SU-DHL-6 (cell line): ENCODE measurements around the gene PUM1.

ENCODE experiments used
- H2AFZ ChIP-seq: fragments of 200-600 bp; sonication (generic); 2 replicates; pipeline ENCODE4 v1.6.1; 2014; ENCODE audit warnings: low read depth, mild to moderate bottlenecking, moderate library complexity, mixed read lengths, antibody characterized with exemption, low read length; ENCODE audit not compliant: severe bottlenecking
- H3F3A ChIP-seq: fragments of 200-600 bp; shearing (Covaris generic); 2 replicates; pipeline ENCODE4 v1.6.0; 2016; ENCODE audit warnings: antibody characterized with exemption, mild to moderate bottlenecking; ENCODE audit not compliant: insufficient read depth
- H3K27ac ChIP-seq: fragments of 200-600 bp; sonication (generic); 2 replicates; pipeline ENCODE4 v1.5.1; 2016; ENCODE audit warnings: low read depth, mild to moderate bottlenecking, low read length, moderate library complexity, mixed read lengths
- H3K27me3 ChIP-seq: fragments of 200-600 bp; sonication (generic), shearing (Covaris generic); 2 replicates; pipeline ENCODE4 v1.6.0; 2014; ENCODE audit warnings: mild to moderate bottlenecking, low read length
- H3K36me3 ChIP-seq: fragments of 200-600 bp; sonication (generic); 2 replicates; pipeline ENCODE4 v1.6.1; 2014; ENCODE audit warnings: mild to moderate bottlenecking, low read length, mixed read lengths
- H3K4me2 ChIP-seq: fragments of 300-600, 200-600 bp; shearing (Covaris generic), sonication (generic); 2 replicates; pipeline ENCODE4 v1.6.0; 2014; ENCODE audit warnings: low read length, low read depth, mild to moderate bottlenecking; ENCODE audit not compliant: poor library complexity, severe bottlenecking
- H3K4me3 ChIP-seq: fragments of 200-600 bp; sonication (generic); 2 replicates; pipeline ENCODE4 v1.5.1; 2014; ENCODE audit warnings: antibody characterized with exemption, low read length, mild to moderate bottlenecking, mixed read lengths; ENCODE audit not compliant: insufficient read depth, poor library complexity, severe bottlenecking
- H3K79me2 ChIP-seq: fragments of 200-600 bp; sonication (generic); 2 replicates; pipeline ENCODE4 v1.6.1; 2014; ENCODE audit warnings: mild to moderate bottlenecking, low read length, moderate library complexity; ENCODE audit not compliant: insufficient read depth
- H3K9ac ChIP-seq: fragments of 200-600 bp; sonication (generic); 2 replicates; pipeline ENCODE4 v1.7.0; 2014; ENCODE audit warnings: mild to moderate bottlenecking, low read length
- H3K9me2 ChIP-seq: fragments of 200-600 bp; sonication (generic); replicated peaks from 2 replicates; pipeline ENCODE4 v1.6.1; 2014; ENCODE audit warnings: low read length; ENCODE audit not compliant: insufficient read depth
- H3K9me3 ChIP-seq: fragments of 200-600 bp; sonication (generic); 2 replicates; pipeline ENCODE4 v1.6.1; 2014; ENCODE audit warnings: low read length, mixed read lengths; ENCODE audit not compliant: insufficient read depth
- H4K20me1 ChIP-seq: fragments of 200-600 bp; sonication (generic); 2 replicates; pipeline ENCODE4 v1.6.1; 2014; ENCODE audit warnings: low read depth, mild to moderate bottlenecking, antibody characterized with exemption, low read length, moderate library complexity, mixed read lengths
- EZH2phosphoT487 ChIP-seq: fragments of 200-600 bp; sonication (generic), shearing (Covaris generic); conservative IDR thresholded peaks from 2 replicates; pipeline ENCODE4 v1.6.1; 2018; ENCODE audit warnings: mild to moderate bottlenecking, antibody characterized with exemption, low read length, moderate library complexity, mixed read lengths
- TF ChIP-seq, protein P1 (sequence below): fragments of 200-600 bp; sonication (generic); IDR thresholded peaks from one replicate; pipeline ENCODE4 v1.5.1; 2017; ENCODE audit warnings: antibody characterized with exemption, mild to moderate bottlenecking, low read length, moderate library complexity; ENCODE audit not compliant: insufficient read depth, poor library complexity, severe bottlenecking

The PUM1 gene

DNA sequence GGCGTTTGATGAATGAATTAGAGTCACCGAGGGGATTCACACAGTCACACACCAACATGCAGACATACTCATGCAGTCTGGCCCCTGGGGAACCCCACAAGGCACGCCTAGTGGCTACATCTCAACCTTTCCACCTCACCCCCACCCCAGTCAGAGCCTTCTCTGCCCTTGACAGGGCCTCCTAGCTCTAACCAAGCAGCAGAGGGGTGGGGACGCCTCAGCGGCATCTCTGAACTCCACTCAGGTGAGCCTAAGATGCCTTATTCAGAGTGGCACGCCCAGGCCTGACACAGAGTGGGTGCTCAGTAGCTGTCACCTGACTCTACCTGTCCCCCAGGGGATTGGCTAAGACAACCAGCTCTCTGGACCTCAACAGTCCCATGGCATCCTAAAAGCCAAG, 153.3 kb downstream of the PUM1 start:
- no peaks in the 10 kb centered on the region for H3K36me3 ChIP-seq
- no peak overlapping the region for H2AFZ ChIP-seq
- TF ChIP-seq EZH2phosphoT487: no peak
- TF ChIP-seq, protein P1, sequence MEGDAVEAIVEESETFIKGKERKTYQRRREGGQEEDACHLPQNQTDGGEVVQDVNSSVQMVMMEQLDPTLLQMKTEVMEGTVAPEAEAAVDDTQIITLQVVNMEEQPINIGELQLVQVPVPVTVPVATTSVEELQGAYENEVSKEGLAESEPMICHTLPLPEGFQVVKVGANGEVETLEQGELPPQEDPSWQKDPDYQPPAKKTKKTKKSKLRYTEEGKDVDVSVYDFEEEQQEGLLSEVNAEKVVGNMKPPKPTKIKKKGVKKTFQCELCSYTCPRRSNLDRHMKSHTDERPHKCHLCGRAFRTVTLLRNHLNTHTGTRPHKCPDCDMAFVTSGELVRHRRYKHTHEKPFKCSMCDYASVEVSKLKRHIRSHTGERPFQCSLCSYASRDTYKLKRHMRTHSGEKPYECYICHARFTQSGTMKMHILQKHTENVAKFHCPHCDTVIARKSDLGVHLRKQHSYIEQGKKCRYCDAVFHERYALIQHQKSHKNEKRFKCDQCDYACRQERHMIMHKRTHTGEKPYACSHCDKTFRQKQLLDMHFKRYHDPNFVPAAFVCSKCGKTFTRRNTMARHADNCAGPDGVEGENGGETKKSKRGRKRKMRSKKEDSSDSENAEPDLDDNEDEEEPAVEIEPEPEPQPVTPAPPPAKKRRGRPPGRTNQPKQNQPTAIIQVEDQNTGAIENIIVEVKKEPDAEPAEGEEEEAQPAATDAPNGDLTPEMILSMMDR: no peak
- H3K4me3 ChIP-seq: no peak overlapping the region
- H3K27me3 ChIP-seq: no peaks in the 10 kb centered on the region
- H3K27ac ChIP-seq: no peak overlapping the region
- H3K9me3 ChIP-seq: no peaks in the 10 kb centered on the region
- H3K79me2 ChIP-seq: no peaks in the 10 kb centered on the region
- H3K4me2 ChIP-seq: no peak overlapping the region
- H4K20me1 ChIP-seq: no peaks in the 10 kb centered on the region
- H3F3A ChIP-seq: no peaks in the 10 kb centered on the region
- H3K9ac ChIP-seq: no peak overlapping the region
- no peaks in the 10 kb centered on the region for H3K9me2 ChIP-seq

DNA sequence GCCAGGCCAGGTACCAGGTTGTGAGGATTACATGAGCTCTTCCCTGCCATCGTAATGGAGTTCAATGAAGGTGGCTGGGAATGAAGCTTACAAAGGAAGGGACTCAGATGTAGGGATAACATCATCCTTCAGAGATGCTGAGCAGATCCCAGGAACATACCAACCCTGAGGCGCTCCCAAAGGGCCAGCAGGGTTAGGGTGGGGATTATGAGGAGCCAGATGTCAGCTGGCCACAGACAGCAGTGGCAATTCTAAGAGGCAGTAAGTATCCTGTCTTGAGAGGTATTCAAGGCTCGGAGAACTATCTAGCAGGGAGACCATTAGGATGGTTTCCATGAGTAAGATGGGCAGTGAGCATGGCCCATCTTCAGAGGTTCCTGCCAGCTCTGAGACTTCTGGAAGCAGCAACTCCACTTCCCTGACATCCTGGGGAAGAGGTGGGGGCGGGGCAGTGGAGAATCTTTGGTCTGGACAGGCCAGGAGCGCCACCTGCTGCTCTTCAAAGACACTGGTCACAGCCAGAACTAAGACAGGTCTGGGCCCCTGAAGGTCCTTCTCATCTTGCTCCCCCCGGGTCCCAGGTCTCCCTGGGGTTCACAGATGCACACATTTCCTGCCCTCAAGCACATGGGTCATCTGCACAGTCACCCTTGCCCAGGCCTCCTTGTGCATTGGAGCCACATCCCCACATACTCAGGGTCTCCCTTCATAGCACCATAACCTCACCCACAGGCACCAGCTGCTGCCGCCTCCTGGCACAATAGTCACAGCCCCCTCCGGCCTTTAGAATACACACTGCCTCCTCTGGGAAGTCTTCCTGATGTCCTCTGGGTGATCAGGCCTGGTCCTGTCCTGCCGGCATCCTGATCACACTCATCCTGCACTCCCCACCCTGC, 154.2 kb downstream of the PUM1 start:
- H3F3A ChIP-seq: no peaks in the 10 kb centered on the region
- TF ChIP-seq, protein P1: peak; percentile 60
- TF ChIP-seq EZH2phosphoT487: no peak
- H3K9me2 ChIP-seq: no peaks in the 10 kb centered on the region
- H3K27ac ChIP-seq: no peak overlapping the region
- no peaks in the 10 kb centered on the region for H4K20me1 ChIP-seq
- no peak overlapping the region for H3K4me3 ChIP-seq
- H3K79me2 ChIP-seq: no peaks in the 10 kb centered on the region
- no peak overlapping the region for H3K9ac ChIP-seq
- H3K27me3 ChIP-seq: no peaks in the 10 kb centered on the region
- H3K9me3 ChIP-seq: no peaks in the 10 kb centered on the region
- H2AFZ ChIP-seq: no peak overlapping the region
- no peaks in the 10 kb centered on the region for H3K36me3 ChIP-seq
- no peak overlapping the region for H3K4me2 ChIP-seq

DNA sequence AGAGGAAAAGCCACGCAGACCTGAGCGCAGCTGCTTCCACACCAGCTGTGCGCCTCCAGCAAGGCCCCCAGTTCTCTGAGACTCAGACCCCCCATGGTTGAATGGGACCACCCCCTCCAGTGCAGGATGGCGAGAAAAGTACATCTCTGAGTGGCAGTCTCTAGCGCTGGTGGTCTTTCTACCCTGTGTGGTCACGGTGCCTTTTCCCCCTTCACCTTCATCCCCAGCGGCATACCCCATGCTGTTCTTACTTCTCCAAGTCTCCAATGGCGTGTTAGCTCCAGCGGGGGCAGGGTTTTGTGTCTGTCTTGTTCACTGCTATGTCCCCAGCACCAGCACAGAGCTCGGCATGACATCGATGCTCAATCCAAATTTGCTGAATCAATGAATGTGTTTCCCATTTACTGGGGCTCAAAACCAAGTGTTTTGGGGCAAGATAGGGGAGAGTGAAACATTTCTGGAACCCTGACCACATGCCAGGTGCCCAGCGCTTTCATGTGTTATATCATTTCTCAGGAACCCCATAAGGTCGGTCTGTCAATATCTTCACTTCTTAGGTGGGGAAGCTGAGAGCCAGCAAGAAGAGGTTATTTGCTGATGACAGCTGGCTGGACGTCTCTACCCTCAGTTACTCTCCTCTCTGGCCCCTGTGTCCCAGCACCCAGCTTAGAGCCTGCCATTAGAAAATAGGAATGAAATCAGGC, 156.0 kb downstream of the PUM1 start:
- Histone ChIP-seq H3K27ac (no peak overlapping the region), H3K36me3 (no peaks in the 10 kb centered on the region), H2AFZ (no peak overlapping the region), H3K27me3 (no peaks in the 10 kb centered on the region), H3K4me3 (no peak overlapping the region), H3K9me2 (no peaks in the 10 kb centered on the region), H4K20me1 (no peaks in the 10 kb centered on the region), H3K9me3 (no peaks in the 10 kb centered on the region), H3K79me2 (no peaks in the 10 kb centered on the region), H3F3A (no peaks in the 10 kb centered on the region), H3K4me2 (no peak overlapping the region), H3K9ac (no peak overlapping the region)
- TF ChIP-seq, protein P1: no peak
- TF ChIP-seq EZH2phosphoT487: no peak
